Brain pericyte (primary cell): ENCODE results near the gene SFXN5.
A peak's percentile ranks its signal among the peaks of the same experiment; 100 is the strongest.
"Not testable (repeated sequence)": the region's sequence is repeated elsewhere in the genome, so short reads cannot be mapped to it uniquely, and the experiment has no call there.

Experiments
- DNase-seq: peaks from one replicate; pipeline ENCODE4 v3.0.0-alpha.2; 2012; ENCODE audit warnings: low read depth, low spot score

SFXN5 gene

GRCh38 chr2:73078457-73079411 lies 7.2 kb upstream of the SFXN5 start:
- DNase-seq: no peak

- no peak for DNase-seq
These were observed 5.9 kb upstream of the SFXN5 start for GRCh38 chr2:73077424-73077795.

GRCh38 chr2:73076701-73077423 lies 5.3 kb upstream of the SFXN5 start:
- DNase-seq: no peak

DNA sequence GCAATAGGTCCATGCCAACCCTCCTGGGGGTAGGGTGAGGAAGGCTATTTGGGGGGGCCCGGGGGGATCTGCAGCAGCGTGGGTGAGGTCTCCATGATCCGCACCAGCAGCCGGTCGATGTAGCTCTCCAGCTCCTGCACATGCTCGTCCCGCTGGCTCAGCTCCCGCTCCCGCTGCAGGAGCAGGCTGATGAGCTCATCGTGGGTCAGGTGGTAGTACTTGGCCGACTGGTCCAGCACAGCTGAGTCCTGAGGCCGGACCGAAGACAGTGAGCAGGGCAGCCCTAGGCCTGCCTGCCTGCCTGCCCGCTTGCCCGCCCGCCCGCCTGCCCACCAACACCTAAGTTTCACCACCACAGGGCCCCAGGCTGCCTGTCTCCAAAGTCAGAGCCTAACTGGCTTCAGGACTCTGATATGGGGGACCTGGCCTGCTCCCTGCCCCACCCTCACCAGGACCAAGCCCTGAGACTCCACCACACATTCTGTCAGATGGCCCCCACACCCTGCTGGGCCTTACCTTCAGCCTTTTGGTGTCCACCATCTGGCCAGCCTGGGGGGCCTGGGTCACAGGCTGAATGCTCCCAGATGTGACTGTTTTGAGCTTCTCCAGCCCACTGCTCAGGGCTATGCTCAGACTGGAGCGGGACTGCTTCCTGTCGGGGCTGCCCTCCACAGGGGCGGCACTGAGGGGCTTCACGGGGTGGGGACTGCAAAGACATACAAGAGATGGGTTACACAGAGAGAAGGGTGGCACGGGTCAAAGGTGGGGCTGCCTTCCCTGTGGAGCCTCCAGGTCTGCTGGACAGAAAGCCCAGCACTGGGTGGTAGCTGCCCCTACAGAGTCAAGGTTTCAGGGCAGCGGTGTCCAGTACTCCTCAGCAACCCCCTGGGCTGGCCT lies 4.2 kb upstream of the SFXN5 start:
- no peak for DNase-seq

DNA sequence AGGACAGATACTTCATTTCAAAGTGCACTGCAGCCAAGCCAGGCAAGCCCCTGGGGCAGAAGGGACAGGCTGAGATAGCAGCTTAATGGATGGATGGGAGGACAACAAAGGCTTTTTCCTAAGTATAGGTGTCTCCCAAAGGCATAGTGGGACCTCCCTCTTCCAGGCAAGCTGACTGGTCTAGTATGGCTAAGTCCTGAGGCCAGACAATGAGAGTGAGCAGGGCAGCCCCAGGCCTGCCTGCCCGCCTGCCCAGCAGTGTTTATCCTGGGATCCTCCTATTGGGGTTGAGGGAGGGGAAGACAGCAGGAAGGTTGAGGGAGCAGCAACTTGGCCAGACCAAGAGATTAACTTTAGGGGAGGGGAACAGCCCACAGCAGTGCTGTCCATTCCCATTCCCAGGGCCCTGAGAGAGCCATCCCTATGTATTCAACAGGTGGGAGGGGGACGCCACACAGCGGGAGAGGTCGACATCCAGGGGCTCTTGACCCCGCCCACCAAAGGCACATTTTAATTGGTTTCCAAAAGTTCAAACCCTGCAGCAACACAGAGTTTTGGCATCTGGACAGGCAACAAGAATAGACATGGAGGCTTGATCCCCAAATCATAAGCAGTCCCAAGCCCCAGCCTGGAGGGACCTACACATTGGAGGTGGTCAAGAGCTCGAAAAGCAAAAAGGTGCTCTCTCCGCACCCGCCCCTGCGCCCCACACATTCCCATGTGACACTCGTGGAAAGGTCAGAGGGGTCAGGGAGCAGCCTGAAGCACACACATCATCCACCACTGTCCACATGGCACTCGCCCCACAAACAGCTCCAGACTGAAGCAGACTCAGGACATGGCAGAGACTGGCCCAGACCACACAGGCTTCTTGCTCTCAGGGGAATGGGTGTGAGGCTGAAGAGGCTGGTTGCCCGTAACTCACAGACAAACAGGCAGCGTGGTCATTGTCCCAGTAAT lies 2.9 kb upstream of the SFXN5 start:
- no peak for DNase-seq

DNA sequence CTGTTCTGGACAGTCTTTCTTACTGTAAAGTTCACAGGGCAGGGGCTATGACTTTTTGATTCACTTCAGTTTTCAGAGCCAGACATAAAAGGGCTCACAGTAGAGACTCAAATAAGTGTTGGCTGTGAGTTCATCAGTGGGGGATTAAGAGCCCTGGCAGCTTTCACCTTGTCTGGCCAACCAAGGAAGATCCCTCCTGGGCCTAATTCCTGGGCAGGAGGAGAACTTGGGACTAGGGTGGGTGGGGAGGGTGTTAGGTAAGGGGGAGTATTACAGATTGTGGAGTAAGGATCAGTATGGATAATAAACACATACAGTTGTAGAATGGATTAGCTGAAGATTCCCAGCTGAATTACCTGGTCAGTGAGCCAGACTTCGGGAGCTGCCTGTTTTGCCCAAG lies 904 bp upstream of the SFXN5 start:
- no peak for DNase-seq

GRCh38 chr2:73072129-73072395 lies 550 bp upstream of the SFXN5 start:
- no peak for DNase-seq

DNA sequence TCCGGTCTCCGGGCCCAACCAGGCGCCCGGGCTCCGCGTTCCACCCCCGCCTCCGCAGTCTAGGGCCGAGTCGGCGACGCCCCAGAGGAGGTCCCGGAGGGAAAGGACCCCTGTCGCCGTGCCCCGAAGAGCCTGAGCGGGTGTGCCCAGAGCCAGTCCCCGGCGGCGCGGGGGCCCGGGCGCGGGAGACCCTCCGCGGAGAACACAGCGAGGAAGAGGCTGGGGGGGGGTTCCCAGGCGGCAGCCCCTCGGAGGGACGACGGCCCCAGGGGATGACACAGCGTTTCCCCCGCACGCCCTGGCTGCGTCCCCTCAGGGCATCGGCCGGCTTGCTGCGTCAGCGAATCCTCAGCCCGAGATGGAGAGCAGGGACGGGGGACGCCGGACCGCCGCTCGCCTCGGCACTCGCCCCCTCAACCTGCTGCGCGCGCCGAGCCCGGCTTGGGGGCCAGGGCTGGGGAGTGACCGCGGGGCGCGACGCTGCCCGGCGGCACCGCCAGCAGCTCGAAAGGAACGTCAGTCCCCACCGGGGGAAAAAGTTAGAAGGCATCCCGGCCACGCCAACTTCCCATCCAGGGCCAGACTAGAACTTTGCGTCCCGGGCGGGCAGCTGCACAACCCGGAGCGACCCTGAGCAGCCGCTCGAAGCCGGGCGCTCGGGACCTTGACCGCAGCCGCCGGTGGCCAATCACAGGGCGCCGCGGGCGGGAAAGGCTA lies 711 bp downstream of the SFXN5 start:
- no peak for DNase-seq

- DNase-seq: no peak
These were observed 1.5 kb downstream of the SFXN5 start for GRCh38 chr2:73069855-73070642.

DNA sequence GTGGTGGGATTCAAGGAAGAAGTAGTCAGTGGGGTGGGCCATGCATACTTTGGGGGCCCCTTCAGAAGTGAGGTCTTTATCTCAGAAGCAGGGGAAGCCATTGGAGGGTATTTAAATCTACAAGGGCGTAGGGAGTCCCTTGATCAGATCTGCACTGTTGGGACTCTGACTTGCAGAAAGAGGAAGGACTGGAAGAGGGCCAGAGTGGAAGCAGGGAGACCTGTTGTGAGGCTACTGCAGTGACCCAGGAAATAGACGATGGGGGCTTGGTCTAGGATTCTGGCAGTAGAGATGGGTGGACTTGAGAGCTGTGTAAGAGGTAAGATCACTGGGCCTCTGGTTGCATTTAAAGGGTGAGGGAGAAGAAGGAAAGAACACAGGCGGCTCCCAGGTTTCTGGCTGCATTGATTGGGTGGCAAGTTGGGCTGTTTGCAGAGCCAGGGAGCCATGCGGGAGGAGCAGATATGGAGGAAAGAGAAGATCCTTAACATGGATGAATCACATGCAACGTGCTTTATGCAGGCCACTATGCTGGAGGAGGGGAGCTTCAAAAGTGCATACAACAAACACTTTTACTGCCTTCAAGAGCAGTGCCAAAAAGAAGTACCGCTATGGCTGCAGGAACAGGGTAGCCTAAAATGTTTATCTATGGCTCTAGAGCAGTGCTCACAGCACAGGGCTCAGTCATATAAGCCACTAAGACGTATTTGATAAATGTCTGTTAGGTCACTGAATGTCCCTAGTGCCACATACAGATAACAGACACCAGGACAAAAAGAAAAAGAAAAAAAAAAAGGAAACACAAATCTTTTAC lies 2.3 kb downstream of the SFXN5 start:
- DNase-seq: no peak

- DNase-seq: no peak
These were observed 3.4 kb downstream of the SFXN5 start for GRCh38 chr2:73068147-73068546.

GRCh38 chr2:73067043-73067442 lies 4.5 kb downstream of the SFXN5 start:
- DNase-seq: no peak

- not testable (repeated sequence) for DNase-seq
These were observed 6.4 kb downstream of the SFXN5 start for GRCh38 chr2:73065070-73065469.

DNA sequence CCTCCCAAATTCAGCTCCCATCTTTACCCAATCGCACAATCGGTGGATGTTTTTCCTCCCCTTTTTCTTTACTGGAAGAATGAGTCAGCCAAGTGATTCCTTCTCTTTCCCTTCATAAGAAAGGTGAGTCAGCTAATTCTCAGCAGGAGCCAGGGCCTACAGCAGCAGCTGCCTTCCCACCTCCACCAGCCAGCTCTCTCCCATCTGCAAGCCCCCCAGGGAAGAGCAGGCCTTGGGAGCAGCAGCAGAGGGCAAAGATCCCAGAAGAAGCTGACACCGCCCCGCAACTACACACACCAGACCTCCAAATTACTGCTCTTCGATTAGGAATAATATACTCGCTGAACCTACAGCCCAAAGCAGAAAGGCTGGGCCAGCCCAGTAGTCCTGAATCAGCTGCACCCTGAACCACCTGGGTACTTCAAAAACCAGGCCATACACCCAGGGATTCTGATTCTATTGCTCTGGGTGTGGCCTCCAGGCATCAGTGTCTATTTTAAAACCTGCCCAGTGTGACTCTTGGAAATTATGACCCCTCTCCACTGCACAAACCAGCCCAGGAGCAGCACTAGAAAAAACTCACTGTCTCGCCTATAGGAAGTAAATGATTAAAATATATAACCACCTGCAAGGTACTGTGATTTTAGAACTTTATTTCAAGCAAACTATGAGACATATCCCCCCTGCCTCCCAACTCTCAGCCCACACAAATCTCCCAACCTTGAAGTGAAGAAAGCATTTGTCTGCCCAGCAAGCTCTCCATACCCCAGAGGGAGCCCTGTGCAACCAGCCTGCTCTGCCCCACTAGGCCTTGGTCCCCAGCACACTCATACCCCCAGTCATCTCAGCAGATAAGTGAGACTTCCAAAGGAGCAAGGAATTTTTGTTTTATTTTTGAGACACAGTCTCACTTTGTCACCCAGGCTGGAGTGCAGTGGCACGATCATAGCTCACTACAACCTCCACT lies 7.3 kb downstream of the SFXN5 start:
- DNase-seq: peak; percentile 73

- no peak for DNase-seq
These were observed 8.0 kb downstream of the SFXN5 start for GRCh38 chr2:73063472-73063871.

GRCh38 chr2:73059106-73059505 lies 12.4 kb downstream of the SFXN5 start:
- DNase-seq: no peak

- DNase-seq: no peak
These were observed 16.5 kb downstream of the SFXN5 start for GRCh38 chr2:73054980-73055379.
